Fibroblast of the aortic adventitia (primary cell): Measurements from ENCODE around the gene CBFA2T3. TPM values are rescaled to one million over a fixed set of nuclear protein-coding genes. Genes with fewer than 3 reads are reported as not detected.

Source experiments
- DNase-seq: peaks from one replicate; pipeline ENCODE4 v3.0.0-alpha.2; 2010; ENCODE audit warnings: low read depth
- H3K4me3 ChIP-seq: 2 replicates; pipeline ENCODE4 v1.5.1; 2011; ENCODE audit warnings: low read depth, mild to moderate bottlenecking, control low read depth, low read length, moderate library complexity
- total RNA-seq: library from RNA; depleted of rRNA; stranded (reverse); fragments of >200 nt; gene quantifications from 2 replicates; pipeline ENCODE4 v1.2.3, GENCODE V29; 2012; ENCODE audit warnings: low replicate concordance
- TF ChIP-seq, protein P1 (sequence below): IDR thresholded peaks from 2 replicates; pipeline ENCODE4 v1.5.1; 2011; ENCODE audit warnings: mild to moderate bottlenecking, low read length, control low read depth, inconsistent platforms; ENCODE audit not compliant: insufficient read depth

Gene CBFA2T3
- total RNA-seq, 1 donor: not detected

DNA sequence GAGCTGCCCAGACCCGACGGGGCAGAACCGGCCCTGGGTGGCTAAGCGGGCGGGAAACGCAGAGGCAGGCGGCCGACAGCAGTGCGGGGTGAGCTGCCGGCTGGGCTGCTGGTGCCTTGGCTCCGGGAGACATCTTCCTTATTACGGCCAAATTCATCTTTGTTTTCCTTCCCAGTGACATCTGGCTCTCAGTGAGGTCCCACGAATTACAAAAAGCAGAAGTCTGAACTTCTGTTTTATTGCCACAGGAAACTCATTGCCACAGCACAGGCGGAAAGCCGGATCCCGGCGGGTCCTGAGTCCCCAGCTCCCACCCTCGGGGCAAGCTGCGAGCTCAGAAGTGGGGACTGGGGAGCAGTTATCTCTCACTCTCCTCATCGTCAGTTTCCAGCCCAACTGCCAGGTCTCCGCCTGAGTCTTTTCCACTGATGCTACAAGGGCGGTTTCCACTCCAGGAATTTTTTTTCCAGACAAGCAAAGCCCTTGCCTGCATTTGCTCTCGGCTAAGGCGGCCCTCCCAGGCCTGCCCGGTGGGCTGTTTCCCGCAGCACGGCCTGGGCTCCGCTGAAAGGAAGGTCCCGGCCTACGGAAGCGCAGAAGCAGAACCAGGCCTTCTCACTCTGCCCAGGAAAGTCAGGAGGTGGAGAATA lies 40.3 kb downstream of the CBFA2T3 start:
- no peak for DNase-seq

DNA sequence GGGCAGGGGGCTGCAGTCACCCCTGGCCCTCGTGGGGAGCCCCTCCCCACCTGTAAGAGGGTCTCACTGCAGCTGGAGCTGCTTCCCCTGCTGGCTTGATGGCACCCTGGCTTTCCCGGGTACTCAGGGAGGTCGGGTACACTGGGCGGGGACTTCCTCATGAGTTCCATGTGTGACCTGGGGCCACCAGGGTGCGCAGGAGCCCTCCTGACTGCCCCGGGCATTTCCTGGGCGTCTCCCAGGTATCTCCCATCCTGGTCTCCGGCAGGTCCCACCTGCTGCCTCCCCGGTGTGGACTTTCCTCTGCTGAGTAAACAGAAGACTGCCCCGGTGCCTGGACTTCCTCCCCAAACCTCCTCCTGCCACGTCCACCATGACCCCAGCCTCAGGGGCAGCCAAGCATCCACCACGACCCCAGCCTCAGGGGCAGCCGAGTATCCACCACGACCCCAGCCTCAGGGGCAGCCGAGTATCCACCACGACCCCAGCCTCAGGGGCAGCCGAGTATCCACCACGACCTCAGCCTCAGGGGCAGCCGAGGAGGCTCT lies 40.9 kb downstream of the CBFA2T3 start:
- DNase-seq: no peak
- TF ChIP-seq, protein P1, sequence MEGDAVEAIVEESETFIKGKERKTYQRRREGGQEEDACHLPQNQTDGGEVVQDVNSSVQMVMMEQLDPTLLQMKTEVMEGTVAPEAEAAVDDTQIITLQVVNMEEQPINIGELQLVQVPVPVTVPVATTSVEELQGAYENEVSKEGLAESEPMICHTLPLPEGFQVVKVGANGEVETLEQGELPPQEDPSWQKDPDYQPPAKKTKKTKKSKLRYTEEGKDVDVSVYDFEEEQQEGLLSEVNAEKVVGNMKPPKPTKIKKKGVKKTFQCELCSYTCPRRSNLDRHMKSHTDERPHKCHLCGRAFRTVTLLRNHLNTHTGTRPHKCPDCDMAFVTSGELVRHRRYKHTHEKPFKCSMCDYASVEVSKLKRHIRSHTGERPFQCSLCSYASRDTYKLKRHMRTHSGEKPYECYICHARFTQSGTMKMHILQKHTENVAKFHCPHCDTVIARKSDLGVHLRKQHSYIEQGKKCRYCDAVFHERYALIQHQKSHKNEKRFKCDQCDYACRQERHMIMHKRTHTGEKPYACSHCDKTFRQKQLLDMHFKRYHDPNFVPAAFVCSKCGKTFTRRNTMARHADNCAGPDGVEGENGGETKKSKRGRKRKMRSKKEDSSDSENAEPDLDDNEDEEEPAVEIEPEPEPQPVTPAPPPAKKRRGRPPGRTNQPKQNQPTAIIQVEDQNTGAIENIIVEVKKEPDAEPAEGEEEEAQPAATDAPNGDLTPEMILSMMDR: no peak
- H3K4me3 ChIP-seq: no peak overlapping the region

More for the DNA sequence above, 40.3 kb downstream of the CBFA2T3 start:
- H3K4me3 ChIP-seq: no peak overlapping the region
- TF ChIP-seq, protein P1: no peak

DNA sequence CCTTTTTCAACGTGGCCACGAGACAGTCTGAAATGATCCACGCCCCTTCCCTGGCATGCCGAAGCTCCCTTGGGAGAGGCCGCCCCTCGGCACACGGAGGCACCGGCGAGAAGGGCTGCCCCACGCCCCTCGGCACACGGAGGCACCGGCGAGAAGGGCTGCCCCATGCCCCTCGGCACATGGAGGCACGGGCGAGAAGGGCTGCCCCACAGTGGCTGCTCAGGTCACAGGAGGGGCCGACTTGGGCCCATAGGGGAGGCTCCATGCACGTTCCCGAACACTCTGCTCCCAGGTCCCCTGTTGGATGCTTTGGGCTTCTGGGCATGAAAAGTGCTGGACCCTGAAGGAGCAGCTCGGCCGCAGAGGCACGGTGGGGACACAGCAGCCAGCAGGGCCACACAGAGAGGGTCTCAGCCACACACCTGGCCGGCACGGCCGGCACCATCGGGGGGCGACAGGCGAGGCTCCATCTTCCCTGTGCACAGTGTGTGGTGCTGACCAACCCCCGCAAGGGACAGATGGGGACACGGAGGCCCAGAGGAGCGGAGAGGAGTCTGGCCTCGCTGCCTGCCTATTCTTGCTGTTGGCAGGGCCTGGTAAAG lies 42.8 kb downstream of the CBFA2T3 start:
- TF ChIP-seq, protein P1: no peak
- H3K4me3 ChIP-seq: no peak overlapping the region
- no peak for DNase-seq

DNA sequence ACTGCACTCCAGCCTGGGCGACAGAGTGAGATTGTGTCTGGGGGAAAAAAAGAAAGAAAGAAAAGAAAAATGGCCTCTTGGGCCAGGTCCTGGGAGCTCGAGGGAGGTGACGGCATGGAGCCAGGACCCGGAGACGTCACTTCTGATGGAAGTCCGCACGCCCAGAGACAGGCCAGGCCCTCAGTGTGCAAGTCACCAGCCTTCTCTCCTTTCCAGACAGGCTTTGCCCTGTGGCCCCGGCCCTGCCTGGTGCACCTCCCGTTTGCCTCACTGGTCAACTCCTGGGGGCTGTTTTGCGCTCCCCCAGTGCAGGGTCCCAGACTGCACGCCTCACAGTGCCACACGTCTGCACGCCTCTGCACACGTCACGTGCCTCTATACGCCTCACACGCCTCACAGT lies 44.1 kb downstream of the CBFA2T3 start:
- no peak overlapping the region for H3K4me3 ChIP-seq
- TF ChIP-seq, protein P1: no peak
- no peak for DNase-seq

DNA sequence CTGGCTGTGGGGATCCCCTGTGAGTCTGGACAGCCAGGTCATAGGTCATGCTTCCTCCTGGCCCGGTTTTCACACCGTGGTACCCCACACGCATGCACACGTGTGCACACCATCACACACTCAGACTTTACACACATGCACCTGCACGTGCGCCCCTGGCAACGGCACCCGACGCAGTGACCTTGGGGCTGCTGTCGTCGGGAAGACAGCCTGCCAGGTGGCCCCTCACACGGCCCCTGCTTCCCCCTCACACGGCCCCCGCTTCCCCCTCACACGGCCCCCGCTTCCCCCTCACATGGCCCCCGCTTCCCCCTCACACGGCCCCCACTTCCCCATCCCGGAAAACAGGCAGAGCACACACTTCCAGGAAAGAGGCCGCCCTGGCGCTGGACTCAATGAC lies 45.1 kb downstream of the CBFA2T3 start:
- no peak overlapping the region for H3K4me3 ChIP-seq
- TF ChIP-seq, protein P1: no peak
- no peak for DNase-seq

DNA sequence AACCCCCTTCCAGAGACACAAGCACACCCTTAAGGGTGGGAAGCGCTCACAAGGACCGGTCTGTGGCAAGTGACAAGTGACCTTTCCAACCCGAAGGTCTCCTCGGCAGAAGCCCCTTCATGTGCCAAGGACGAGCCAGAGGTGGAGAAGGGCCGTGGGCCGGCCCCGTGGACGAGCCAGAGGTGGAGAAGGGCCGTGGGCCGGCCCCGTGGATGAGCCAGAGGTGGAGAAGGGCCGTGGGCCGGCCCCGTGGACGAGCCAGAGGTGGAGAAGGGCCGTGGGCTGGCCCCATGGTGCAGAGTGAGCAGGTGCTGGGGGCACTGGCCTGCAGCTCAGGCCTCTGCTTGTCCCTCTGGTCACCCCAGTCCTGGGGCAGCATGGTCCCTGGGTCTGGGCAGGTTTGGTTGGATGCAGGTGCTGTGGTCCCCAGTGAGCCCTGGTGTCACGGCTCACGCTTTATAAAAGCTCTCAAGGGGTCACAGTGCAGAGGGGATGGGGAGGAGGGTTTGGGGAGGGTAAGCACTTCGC lies 45.6 kb downstream of the CBFA2T3 start:
- no peak overlapping the region for H3K4me3 ChIP-seq
- no peak for DNase-seq
- TF ChIP-seq, protein P1: no peak
